HG02852 (cell line): Measurements from ENCODE around the gene AHCYL2.
"Not testable (repeated sequence)": the region's sequence is repeated elsewhere in the genome, so short reads cannot be mapped to it uniquely, and the experiment has no call there.

Experiments used
- ATAC-seq: cut with Tn5 transposase; IDR thresholded peaks from one replicate; pipeline ENCODE4 v1.9.1; 2021; ENCODE audit warnings: mild to moderate bottlenecking, moderate library complexity; ENCODE audit not compliant: unreplicated experiment

The AHCYL2 gene

GRCh38 chr7:129281163-129281562 is 56.3 kb downstream of the AHCYL2 start:
- ATAC-seq, result no peak

GRCh38 chr7:129282865-129283264 is 58.0 kb downstream of the AHCYL2 start:
- no peak for ATAC-seq

- ATAC-seq, result no peak
These were observed 59.1 kb downstream of the AHCYL2 start for GRCh38 chr7:129283936-129284335.

- no peak for ATAC-seq
These were observed 60.3 kb downstream of the AHCYL2 start for GRCh38 chr7:129285111-129285510.

- ATAC-seq, result no peak
These were observed 68.0 kb downstream of the AHCYL2 start for GRCh38 chr7:129292861-129293260.

GRCh38 chr7:129295015-129295423 is 70.2 kb downstream of the AHCYL2 start:
- ATAC-seq, result no peak

GRCh38 chr7:129298268-129298893 is 73.6 kb downstream of the AHCYL2 start:
- no peak for ATAC-seq

GRCh38 chr7:129299889-129300288 is 75.1 kb downstream of the AHCYL2 start:
- ATAC-seq, result no peak

- not testable (repeated sequence) for ATAC-seq
These were observed 75.5 kb downstream of the AHCYL2 start for GRCh38 chr7:129300299-129300698.

- no peak for ATAC-seq
These were observed 82.8 kb downstream of the AHCYL2 start for GRCh38 chr7:129307592-129307991.

GRCh38 chr7:129308047-129308446 is 83.2 kb downstream of the AHCYL2 start:
- ATAC-seq, result no peak

GRCh38 chr7:129311429-129311828 is 86.6 kb downstream of the AHCYL2 start:
- ATAC-seq, result no peak

- no peak for ATAC-seq
These were observed 88.5 kb downstream of the AHCYL2 start for GRCh38 chr7:129313282-129313681.

- no peak for ATAC-seq
These were observed 91.1 kb downstream of the AHCYL2 start for GRCh38 chr7:129315960-129316359.

GRCh38 chr7:129317450-129317849 is 92.6 kb downstream of the AHCYL2 start:
- ATAC-seq, result no peak

- no peak for ATAC-seq
These were observed 102.2 kb downstream of the AHCYL2 start for GRCh38 chr7:129327076-129327475.

GRCh38 chr7:129332254-129333035 is 107.6 kb downstream of the AHCYL2 start:
- ATAC-seq, result no peak

- no peak for ATAC-seq
These were observed 109.6 kb downstream of the AHCYL2 start for GRCh38 chr7:129334473-129334872.

GRCh38 chr7:129338450-129338849 is 113.6 kb downstream of the AHCYL2 start:
- ATAC-seq, result no peak

- ATAC-seq, result no peak
These were observed 116.4 kb downstream of the AHCYL2 start for GRCh38 chr7:129341212-129341611.

GRCh38 chr7:129341816-129342806 is 117.3 kb downstream of the AHCYL2 start:
- ATAC-seq, result no peak
